Activated CD8-positive, alpha-beta memory T cell treated with anti-CD3 and anti-CD28 coated beads, Interleukin-2, amount 50 U/mL, for 1 hour (primary cell): ENCODE data around the gene ADAT1.

ENCODE experiments used
- DNase-seq: peaks from one replicate; pipeline ENCODE4 v3.0.0-alpha.2; 2020; ENCODE audit errors: extremely low read depth

Gene ADAT1

GRCh38 chr16:75576384-75576811 lies 46.7 kb downstream of the ADAT1 start:
- DNase-seq, result no peak

- no peak for DNase-seq
Measured at GRCh38 chr16:75575958-75576357, 47.1 kb downstream of the ADAT1 start.

GRCh38 chr16:75573955-75574354 lies 49.1 kb downstream of the ADAT1 start:
- no peak for DNase-seq

- DNase-seq, result no peak
Measured at GRCh38 chr16:75572864-75573542, 50.1 kb downstream of the ADAT1 start.

- DNase-seq, result no peak
Measured at GRCh38 chr16:75570396-75571065, 52.5 kb downstream of the ADAT1 start.

GRCh38 chr16:75567911-75568310 lies 55.2 kb downstream of the ADAT1 start:
- DNase-seq, result no peak

GRCh38 chr16:75566758-75567255 lies 56.3 kb downstream of the ADAT1 start:
- DNase-seq, result no peak

GRCh38 chr16:75566040-75566757 lies 56.9 kb downstream of the ADAT1 start, which contains the start of gene GABARAPL2:
GABARAPL2 (plus strand) TSS chr16:75566379; CDS start chr16:75566487, 108 bp downstream.
- peak; percentile 68 for DNase-seq

GRCh38 chr16:75565640-75566039 lies 57.4 kb downstream of the ADAT1 start:
- no peak for DNase-seq

- no peak for DNase-seq
Measured at GRCh38 chr16:75559564-75560372, 63.3 kb downstream of the ADAT1 start.

- no peak for DNase-seq
Measured at GRCh38 chr16:75558846-75559401, 64.2 kb downstream of the ADAT1 start.

GRCh38 chr16:75556431-75556950 lies 66.6 kb downstream of the ADAT1 start:
- DNase-seq, result no peak

- peak; percentile 92 for DNase-seq
Measured at GRCh38 chr16:75555707-75556430, 67.2 kb downstream of the ADAT1 start, which contains the start of gene TMEM231. TMEM231 (minus strand) TSS chr16:75556252; CDS start chr16:75556209, 43 bp downstream.

- no peak for DNase-seq
Measured at GRCh38 chr16:75555213-75555706, 67.8 kb downstream of the ADAT1 start.

GRCh38 chr16:75552951-75553350 lies 70.1 kb downstream of the ADAT1 start:
- DNase-seq, result no peak

- DNase-seq, result no peak
Measured at GRCh38 chr16:75550211-75550662, 72.8 kb downstream of the ADAT1 start.
